HEK293 (cell line): ENCODE results near the gene FAM120B.
A peak's percentile ranks its signal among the peaks of the same experiment; 100 is the strongest.

Experiments
- CTCF ChIA-PET: fragments of 350-600 bp; formaldehyde crosslinking; extraction: SDS; loops from one replicate; lab custom pipeline; 2021; ENCODE audit warnings: antibody characterized with exemption; lab: Yijun Ruan, JAX
- POLR2A ChIA-PET: fragments of 300-600 bp; formaldehyde crosslinking; extraction: SDS; loops from one replicate; lab custom pipeline; 2020; ENCODE audit warnings: antibody characterized with exemption, inconsistent platforms; lab: Yijun Ruan, JAX
- H3K27ac ChIP-seq: fragments of 200-500 bp; sonication (Bioruptor generic); 2 replicates; pipeline ENCODE4 v1.5.1; 2014; ENCODE audit warnings: low read depth, low read length, control low read depth, inconsistent platforms; ENCODE audit errors: extremely low read depth
- H3K36me3 ChIP-seq, 2 experiments: fragments of 200-500 bp in 1 of 2; sonication (Bioruptor generic) in 1 of 2; 1 replicate in 1 of 2; 2 replicates in 1 of 2; pipeline ENCODE4 v1.5.1; 2014 to 2017; ENCODE audit warnings: inconsistent platforms in 2 of 2, low read length in 2 of 2; ENCODE audit not compliant: control insufficient read depth in 2 of 2, insufficient read depth in 1 of 2
- H3K4me1 ChIP-seq: fragments of 200-500 bp; sonication (Bioruptor generic); 2 replicates; pipeline ENCODE4 v1.5.1; 2014; ENCODE audit warnings: mild to moderate bottlenecking, low read length, inconsistent platforms; ENCODE audit not compliant: control insufficient read depth, insufficient read depth
- H3K4me3 ChIP-seq: 2 replicates; pipeline ENCODE4 v1.5.1; 2011; ENCODE audit warnings: low read depth, mild to moderate bottlenecking, control low read depth, low read length, moderate library complexity
- H3K9me3 ChIP-seq: fragments of 200-500 bp; sonication (Bioruptor generic); 2 replicates; pipeline ENCODE4 v1.5.1; 2014; ENCODE audit warnings: low read depth, low read length, inconsistent platforms; ENCODE audit not compliant: control insufficient read depth, insufficient read depth
- BCL11A ChIP-seq: fragments of 450-650 bp; formaldehyde crosslinking; IDR thresholded peaks from 2 replicates; pipeline ENCODE4 v1.5.1; 2016; ENCODE audit warnings: low read depth, missing biosample characterization, missing genetic modification characterization
- EGR2 ChIP-seq: fragments of 450-650 bp; formaldehyde crosslinking; IDR thresholded peaks from 2 replicates; pipeline ENCODE4 v1.5.1; 2016; ENCODE audit warnings: low read depth, missing biosample characterization, missing genetic modification characterization
- GLI4 ChIP-seq: fragments of 450-650 bp; formaldehyde crosslinking; IDR thresholded peaks from 2 replicates; pipeline ENCODE4 v1.5.1; 2016; ENCODE audit warnings: missing biosample characterization, missing genetic modification characterization
- IKZF3 ChIP-seq: fragments of 450-650 bp; IDR thresholded peaks from 2 replicates; pipeline ENCODE4 v1.5.0; 2018; ENCODE audit warnings: missing biosample characterization, mild to moderate bottlenecking, missing genetic modification characterization, moderate library complexity
- KLF8 ChIP-seq: fragments of 450-650 bp; formaldehyde crosslinking; IDR thresholded peaks from 2 replicates; pipeline ENCODE4 v1.5.1; 2016; ENCODE audit warnings: missing biosample characterization, missing genetic modification characterization
- KLF9 ChIP-seq: fragments of 450-650 bp; formaldehyde crosslinking; IDR thresholded peaks from 2 replicates; pipeline ENCODE4 v1.5.1; 2016; ENCODE audit warnings: missing biosample characterization, missing genetic modification characterization, low read depth
- PRDM1 ChIP-seq: fragments of 450-650 bp; formaldehyde crosslinking; IDR thresholded peaks from 2 replicates; pipeline ENCODE4; 2016; ENCODE audit warnings: missing biosample characterization, missing genetic modification characterization
- SCRT2 ChIP-seq: fragments of 450-650 bp; formaldehyde crosslinking; IDR thresholded peaks from 2 replicates; pipeline ENCODE4 v1.5.1; 2016; ENCODE audit warnings: missing biosample characterization, missing genetic modification characterization
- TRIM28 ChIP-seq: IDR thresholded peaks from 2 replicates; pipeline ENCODE4 v1.6.1; 2011; ENCODE audit warnings: low read length, control low read depth, borderline replicate concordance
- ZBTB17 ChIP-seq: fragments of 450-650 bp; formaldehyde crosslinking; IDR thresholded peaks from 2 replicates; pipeline ENCODE4 v1.5.1; 2016; ENCODE audit warnings: missing biosample characterization, missing genetic modification characterization
- ZBTB21 ChIP-seq: fragments of 450-650 bp; formaldehyde crosslinking; IDR thresholded peaks from 2 replicates; pipeline ENCODE4 v1.5.1; 2017; ENCODE audit warnings: missing biosample characterization, missing genetic modification characterization
- ZNF140 ChIP-seq: fragments of 450-650 bp; formaldehyde crosslinking; IDR thresholded peaks from 2 replicates; pipeline ENCODE4 v1.5.1; 2016; ENCODE audit warnings: missing biosample characterization, missing genetic modification characterization
- ZNF174 ChIP-seq: fragments of 450-650 bp; formaldehyde crosslinking; IDR thresholded peaks from 2 replicates; pipeline ENCODE4 v1.5.0; 2017; ENCODE audit warnings: missing biosample characterization, mild to moderate bottlenecking, missing genetic modification characterization
- ZNF223 ChIP-seq: fragments of 450-650 bp; formaldehyde crosslinking; IDR thresholded peaks from 2 replicates; pipeline ENCODE4 v1.5.1; 2016; ENCODE audit warnings: missing biosample characterization, missing genetic modification characterization
- ZNF302 ChIP-seq: fragments of 450-650 bp; formaldehyde crosslinking; IDR thresholded peaks from 2 replicates; pipeline ENCODE4 v1.5.1; 2016; ENCODE audit warnings: missing biosample characterization, missing genetic modification characterization, low read depth
- ZNF335 ChIP-seq: fragments of 450-650 bp; formaldehyde crosslinking; conservative IDR thresholded peaks from 2 replicates; pipeline ENCODE4 v1.5.1; 2016; ENCODE audit warnings: missing biosample characterization, missing genetic modification characterization
- ZNF391 ChIP-seq: fragments of 450-650 bp; formaldehyde crosslinking; IDR thresholded peaks from 2 replicates; pipeline ENCODE4 v1.5.1; 2016; ENCODE audit warnings: low read depth, missing biosample characterization, missing genetic modification characterization, borderline replicate concordance
- ZNF394 ChIP-seq: fragments of 450-650 bp; formaldehyde crosslinking; IDR thresholded peaks from 2 replicates; pipeline ENCODE4 v1.5.1; 2016; ENCODE audit warnings: missing biosample characterization, missing genetic modification characterization, mild to moderate bottlenecking, moderate library complexity, borderline replicate concordance
- ZNF449 ChIP-seq: fragments of 450-650 bp; formaldehyde crosslinking; IDR thresholded peaks from 2 replicates; pipeline ENCODE4 v1.5.1; 2017; ENCODE audit warnings: missing biosample characterization, mild to moderate bottlenecking, missing genetic modification characterization, moderate library complexity
- ZNF555 ChIP-seq: fragments of 450-650 bp; formaldehyde crosslinking; conservative IDR thresholded peaks from 2 replicates; pipeline ENCODE4 v1.5.1; 2017; ENCODE audit warnings: missing biosample characterization, mild to moderate bottlenecking, missing genetic modification characterization, inconsistent platforms
- ZNF561 ChIP-seq: fragments of 450-650 bp; IDR thresholded peaks from 2 replicates; pipeline ENCODE4 v1.5.1; 2018; ENCODE audit warnings: missing biosample characterization, missing genetic modification characterization, borderline replicate concordance
- ZNF600 ChIP-seq: fragments of 450-650 bp; formaldehyde crosslinking; IDR thresholded peaks from 2 replicates; pipeline ENCODE4 v1.5.1; 2016; ENCODE audit warnings: missing biosample characterization, missing genetic modification characterization
- ZNF610 ChIP-seq: fragments of 450-650 bp; formaldehyde crosslinking; IDR thresholded peaks from 2 replicates; pipeline ENCODE4 v1.5.1; 2016; ENCODE audit warnings: missing biosample characterization, missing genetic modification characterization, borderline replicate concordance
- ZNF843 ChIP-seq: fragments of 450-650 bp; formaldehyde crosslinking; IDR thresholded peaks from 2 replicates; pipeline ENCODE4 v1.5.1; 2016; ENCODE audit warnings: missing biosample characterization, missing genetic modification characterization
- ZSCAN30 ChIP-seq: fragments of 450-650 bp; IDR thresholded peaks from 2 replicates; pipeline ENCODE4 v1.5.1; 2018; ENCODE audit warnings: missing biosample characterization, mild to moderate bottlenecking, missing genetic modification characterization, moderate library complexity
- ZSCAN4 ChIP-seq: fragments of 450-650 bp; formaldehyde crosslinking; IDR thresholded peaks from 2 replicates; pipeline ENCODE4 v1.5.1; 2017; ENCODE audit warnings: missing biosample characterization, missing genetic modification characterization
- TF ChIP-seq, protein P1 (sequence below): fragments of 450-650 bp; formaldehyde crosslinking; IDR thresholded peaks from 2 replicates; pipeline ENCODE4 v1.5.0; 2017; ENCODE audit warnings: missing biosample characterization, missing genetic modification characterization, borderline replicate concordance
- TF ChIP-seq, protein P2 (sequence below): IDR thresholded peaks from 2 replicates; pipeline ENCODE4 v1.6.1; 2011; ENCODE audit warnings: mild to moderate bottlenecking, low read depth, low read length, borderline replicate concordance

FAM120B gene

GRCh38 chr6:170279426-170279825, 27.1 kb upstream of the FAM120B start:
- no peak overlapping the region for H3K27ac ChIP-seq
- ChIA-PET POLR2A (interaction anchor here (0.9 to 2.7 kb wide), 2 partner anchors 11 to 13 kb away, joined by 3 to 20 read pairs; partner anchors contain the start of gene DLL1), CTCF (interaction anchor here (0.5 to 1.2 kb wide), 4 partner anchors 12 to 238 kb away, joined by 3 to 4 read pairs (median 3); partner anchors contain the start of gene DLL1)
- TF ChIP-seq ZNF302 (tag by site-specific recombination) (no peak), ZBTB21 (no peak), IKZF3 (tag by site-specific recombination) (no peak), ZNF561 (no peak), ZNF600 (tag by site-specific recombination) (no peak), ZNF391 (tag by site-specific recombination) (no peak), GLI4 (tag by site-specific recombination) (no peak), ZNF174 (tag by site-specific recombination) (no peak), SCRT2 (tag by site-specific recombination) (no peak), ZNF555 (no peak), ZNF140 (tag by site-specific recombination) (no peak), PRDM1 (tag by site-specific recombination) (no peak), ZSCAN4 (tag by site-specific recombination) (no peak)
- TF ChIP-seq, protein P1, sequence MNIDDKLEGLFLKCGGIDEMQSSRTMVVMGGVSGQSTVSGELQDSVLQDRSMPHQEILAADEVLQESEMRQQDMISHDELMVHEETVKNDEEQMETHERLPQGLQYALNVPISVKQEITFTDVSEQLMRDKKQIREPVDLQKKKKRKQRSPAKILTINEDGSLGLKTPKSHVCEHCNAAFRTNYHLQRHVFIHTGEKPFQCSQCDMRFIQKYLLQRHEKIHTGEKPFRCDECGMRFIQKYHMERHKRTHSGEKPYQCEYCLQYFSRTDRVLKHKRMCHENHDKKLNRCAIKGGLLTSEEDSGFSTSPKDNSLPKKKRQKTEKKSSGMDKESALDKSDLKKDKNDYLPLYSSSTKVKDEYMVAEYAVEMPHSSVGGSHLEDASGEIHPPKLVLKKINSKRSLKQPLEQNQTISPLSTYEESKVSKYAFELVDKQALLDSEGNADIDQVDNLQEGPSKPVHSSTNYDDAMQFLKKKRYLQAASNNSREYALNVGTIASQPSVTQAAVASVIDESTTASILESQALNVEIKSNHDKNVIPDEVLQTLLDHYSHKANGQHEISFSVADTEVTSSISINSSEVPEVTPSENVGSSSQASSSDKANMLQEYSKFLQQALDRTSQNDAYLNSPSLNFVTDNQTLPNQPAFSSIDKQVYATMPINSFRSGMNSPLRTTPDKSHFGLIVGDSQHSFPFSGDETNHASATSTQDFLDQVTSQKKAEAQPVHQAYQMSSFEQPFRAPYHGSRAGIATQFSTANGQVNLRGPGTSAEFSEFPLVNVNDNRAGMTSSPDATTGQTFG (tag by site-specific recombination): no peak
- TF ChIP-seq, all 188 proteins: peak for 0
- H3K9me3 ChIP-seq: no peaks in the 10 kb centered on the region
- peaks cover 0 to 30% of the 10 kb centered on the region in 2 experiments; a peak in 1 of 3 replicates for H3K36me3 ChIP-seq
- H3K4me3 ChIP-seq: no peak overlapping the region
- H3K4me1 ChIP-seq: peaks cover 3% of the 10 kb centered on the region; the same call in 1 of the 2 replicates

- Histone ChIP-seq H3K4me3 (no peak overlapping the region), H3K9me3 (no peaks in the 10 kb centered on the region), H3K27ac (peak overlapping the region; percentile 40; the same call in 1 of the 2 replicates), H3K4me1 (peaks cover 3% of the 10 kb centered on the region; the same call in 1 of the 2 replicates), H3K36me3 (peaks cover 0 to 37% of the 10 kb centered on the region in 2 experiments; a peak in 1 of 3 replicates)
- ChIA-PET POLR2A (interaction anchor here (0.9 to 2.7 kb wide), 2 partner anchors 10 to 12 kb away, joined by 3 to 20 read pairs; partner anchors contain the start of gene DLL1), CTCF (interaction anchor here (0.5 to 1.2 kb wide), 4 partner anchors 11 to 237 kb away, joined by 3 to 4 read pairs (median 3); partner anchors contain the start of gene DLL1)
- TF ChIP-seq ZNF223: no peak
- peak; percentile 62 for TF ChIP-seq ZBTB17 (tag by site-specific recombination)
- TF ChIP-seq EGR2 (tag by site-specific recombination): peak; percentile 93
- TF ChIP-seq ZNF335 (tag by site-specific recombination): peak; percentile 77
- peak; percentile 43; the same call in 1 of the 2 replicates for TF ChIP-seq ZNF449
- peak; percentile 88 for TF ChIP-seq TRIM28
- TF ChIP-seq, protein P2, sequence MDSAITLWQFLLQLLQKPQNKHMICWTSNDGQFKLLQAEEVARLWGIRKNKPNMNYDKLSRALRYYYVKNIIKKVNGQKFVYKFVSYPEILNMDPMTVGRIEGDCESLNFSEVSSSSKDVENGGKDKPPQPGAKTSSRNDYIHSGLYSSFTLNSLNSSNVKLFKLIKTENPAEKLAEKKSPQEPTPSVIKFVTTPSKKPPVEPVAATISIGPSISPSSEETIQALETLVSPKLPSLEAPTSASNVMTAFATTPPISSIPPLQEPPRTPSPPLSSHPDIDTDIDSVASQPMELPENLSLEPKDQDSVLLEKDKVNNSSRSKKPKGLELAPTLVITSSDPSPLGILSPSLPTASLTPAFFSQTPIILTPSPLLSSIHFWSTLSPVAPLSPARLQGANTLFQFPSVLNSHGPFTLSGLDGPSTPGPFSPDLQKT: no peak
- TF ChIP-seq KLF9 (tag by site-specific recombination): peak; percentile 79
- TF ChIP-seq ZSCAN30: no peak
- TF ChIP-seq BCL11A (tag by site-specific recombination): peak; percentile 55; the same call in 1 of the 2 replicates
- TF ChIP-seq KLF8: peak; percentile 93
- TF ChIP-seq ZNF610 (tag by site-specific recombination): no peak
- TF ChIP-seq ZNF843 (tag by site-specific recombination): peak; percentile 49; the same call in 1 of the 2 replicates
- no peak for TF ChIP-seq ZNF394 (tag by site-specific recombination)
Measured at GRCh38 chr6:170279977-170280688, 26.4 kb upstream of the FAM120B start.
